ENCODE data around the gene C12orf42.

C12orf42 gene

GRCh38 chr12:103397536-103397935, 98.2 kb downstream of the C12orf42 start:
- DNase-seq (ENCODE audit: extremely low read depth, low read depth): no peak
- TF ChIP-seq CTCF (IDR thresholded peaks at IDR 0.05; ENCODE audit: low read depth, low read length, missing control alignments): no peak
- H3K4me3 ChIP-seq (replicated peaks; ENCODE audit: low read depth, low read length): no peak overlapping the region

GRCh38 chr12:103392722-103393121, 103.0 kb downstream of the C12orf42 start:
- H3K4me3 ChIP-seq (replicated peaks; ENCODE audit: low read depth, low read length): no peak overlapping the region
- no peak for DNase-seq (ENCODE audit: extremely low read depth, low read depth)
- TF ChIP-seq CTCF (IDR thresholded peaks at IDR 0.05; ENCODE audit: low read depth, low read length, missing control alignments): no peak

- no peak for DNase-seq (ENCODE audit: extremely low read depth, low read depth)
- no peak overlapping the region for H3K4me3 ChIP-seq (replicated peaks; ENCODE audit: low read depth, low read length)
- TF ChIP-seq CTCF (IDR thresholded peaks at IDR 0.05; ENCODE audit: low read depth, low read length, missing control alignments): no peak
Observed at GRCh38 chr12:103391103-103391502, 104.7 kb downstream of the C12orf42 start.

- TF ChIP-seq CTCF (IDR thresholded peaks at IDR 0.05; ENCODE audit: low read depth, low read length, missing control alignments): no peak
- H3K4me3 ChIP-seq (replicated peaks; ENCODE audit: low read depth, low read length): no peak overlapping the region
- DNase-seq (ENCODE audit: extremely low read depth, low read depth): no peak
Observed at GRCh38 chr12:103387385-103387784, 108.4 kb downstream of the C12orf42 start.

GRCh38 chr12:103386451-103386850, 109.3 kb downstream of the C12orf42 start:
- H3K4me3 ChIP-seq (replicated peaks; ENCODE audit: low read depth, low read length): no peak overlapping the region
- DNase-seq (ENCODE audit: extremely low read depth, low read depth): no peak
- no peak for TF ChIP-seq CTCF (IDR thresholded peaks at IDR 0.05; ENCODE audit: low read depth, low read length, missing control alignments)

DNA sequence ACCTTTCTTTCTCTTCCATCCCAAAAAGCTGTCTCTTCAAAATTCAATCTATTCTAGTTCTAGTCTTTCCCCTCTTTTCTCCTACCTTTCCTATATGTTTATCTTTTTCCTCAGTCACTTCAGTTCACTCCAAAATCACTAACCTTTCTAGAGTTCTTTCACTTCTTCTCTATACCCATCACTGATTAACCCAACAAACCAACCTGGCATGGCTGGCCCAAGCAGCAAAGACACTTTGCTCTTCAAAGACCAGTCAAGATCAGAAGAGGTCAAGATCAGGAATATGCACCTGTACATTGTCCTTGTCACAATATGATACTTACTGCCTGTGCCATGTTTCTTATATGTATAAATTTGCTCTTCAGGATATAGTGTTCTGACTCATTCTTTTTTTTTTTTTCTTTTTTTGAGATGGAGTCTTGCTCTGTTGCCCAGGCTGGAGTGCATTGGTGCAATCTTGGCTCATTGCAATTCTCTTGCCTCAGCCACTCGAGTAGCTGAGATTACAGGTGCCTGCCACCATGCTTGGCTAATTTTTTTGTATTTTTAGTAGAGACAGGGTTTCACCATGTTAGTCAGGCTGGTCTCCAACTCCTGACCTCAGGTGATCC, 112.9 kb downstream of the C12orf42 start:
- no peak for TF ChIP-seq CTCF (IDR thresholded peaks at IDR 0.05; ENCODE audit: low read depth, low read length, missing control alignments)
- DNase-seq (ENCODE audit: extremely low read depth, low read depth): no peak
- H3K4me3 ChIP-seq (replicated peaks; ENCODE audit: low read depth, low read length): no peak overlapping the region

DNA sequence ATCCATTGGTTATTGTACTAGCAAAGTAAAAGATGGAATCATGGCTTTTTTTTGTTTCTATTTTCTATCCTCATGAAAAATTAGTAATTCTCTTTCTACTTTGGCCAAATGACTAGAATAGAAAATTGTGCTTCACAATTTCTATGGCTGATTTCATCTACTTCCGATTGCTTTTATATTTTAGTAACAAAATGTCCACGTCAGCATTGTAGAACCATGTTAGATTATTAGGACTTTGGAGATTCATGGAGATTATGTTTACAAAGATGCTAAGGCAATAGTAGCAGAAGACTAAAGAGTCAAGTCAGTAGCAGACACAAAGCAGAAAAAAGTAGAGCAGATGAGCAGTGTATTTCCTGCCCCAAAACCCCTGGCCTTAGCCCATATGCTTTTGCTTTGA, 113.6 kb downstream of the C12orf42 start:
- H3K4me3 ChIP-seq (replicated peaks; ENCODE audit: low read depth, low read length): no peak overlapping the region
- no peak for TF ChIP-seq CTCF (IDR thresholded peaks at IDR 0.05; ENCODE audit: low read depth, low read length, missing control alignments)
- no peak for DNase-seq (ENCODE audit: extremely low read depth, low read depth)
